SJSA1 (cell line): ENCODE data around the gene LASP1NB.

Experiments used
- DNase-seq, 2 experiments: peaks; one replicate each; pipeline ENCODE4 v3.0.0-alpha.2; 2015 to 2020; ENCODE audit warnings: low spot score in 2 of 2, low read depth in 1 of 2
- H3K27ac ChIP-seq: fragments of 250-450 bp; sonication (Bioruptor Pico); 2 replicates; pipeline ENCODE4 v1.5.1; 2020; ENCODE audit warnings: mild to moderate bottlenecking, moderate library complexity
- H3K27me3 ChIP-seq: fragments of 250-450 bp; sonication (Bioruptor Pico); replicated peaks from 2 replicates; pipeline ENCODE4 v1.5.1; 2020; ENCODE audit warnings: mild to moderate bottlenecking, moderate library complexity
- H3K36me3 ChIP-seq: fragments of 250-450 bp; sonication (Bioruptor Pico); 2 replicates; pipeline ENCODE4 v1.5.1; 2020; ENCODE audit warnings: mild to moderate bottlenecking
- H3K4me1 ChIP-seq: fragments of 250-450 bp; sonication (Bioruptor Pico); replicated peaks from 2 replicates; pipeline ENCODE4 v1.6.1; 2021; ENCODE audit warnings: mild to moderate bottlenecking
- H3K4me3 ChIP-seq: fragments of 250-450 bp; sonication (Bioruptor Pico); 2 replicates; pipeline ENCODE4 v1.5.1; 2020; ENCODE audit warnings: mild to moderate bottlenecking
- H3K9me3 ChIP-seq: fragments of 250-450 bp; sonication (Bioruptor Pico); replicated peaks from 2 replicates; pipeline ENCODE4 v1.5.1; 2020; ENCODE audit warnings: mild to moderate bottlenecking

LASP1NB gene

GRCh38 chr17:38890410-38890746, 35.0 kb upstream of the LASP1NB start:
- DNase-seq: no peak
- Histone ChIP-seq H3K4me3 (no peak overlapping the region), H3K9me3 (no peaks in the 10 kb centered on the region), H3K27me3 (no peaks in the 10 kb centered on the region), H3K36me3 (peaks cover 95% of the 10 kb centered on the region), H3K27ac (no peak overlapping the region), H3K4me1 (no peaks in the 10 kb centered on the region)

- no peaks in the 10 kb centered on the region for H3K4me1 ChIP-seq
- no peaks in the 10 kb centered on the region for H3K9me3 ChIP-seq
- H3K36me3 ChIP-seq: peaks cover 96% of the 10 kb centered on the region
- H3K4me3 ChIP-seq: no peak overlapping the region
- no peak for DNase-seq
- H3K27ac ChIP-seq: no peak overlapping the region
- H3K27me3 ChIP-seq: no peaks in the 10 kb centered on the region
Measured at GRCh38 chr17:38891441-38891840, 34.0 kb upstream of the LASP1NB start.

- Histone ChIP-seq H3K27ac (no peak overlapping the region), H3K9me3 (no peaks in the 10 kb centered on the region), H3K27me3 (no peaks in the 10 kb centered on the region), H3K4me3 (no peak overlapping the region), H3K4me1 (no peaks in the 10 kb centered on the region), H3K36me3 (peaks cover 96% of the 10 kb centered on the region)
- DNase-seq: no peak
Measured at GRCh38 chr17:38892083-38892482, 33.3 kb upstream of the LASP1NB start.

- DNase-seq: no peak
- H3K36me3 ChIP-seq: peaks cover 96% of the 10 kb centered on the region
- H3K27ac ChIP-seq: no peak overlapping the region
- H3K27me3 ChIP-seq: no peaks in the 10 kb centered on the region
- no peaks in the 10 kb centered on the region for H3K4me1 ChIP-seq
- no peaks in the 10 kb centered on the region for H3K9me3 ChIP-seq
- no peak overlapping the region for H3K4me3 ChIP-seq
Measured at GRCh38 chr17:38892620-38893019, 32.8 kb upstream of the LASP1NB start.

- no peak overlapping the region for H3K27ac ChIP-seq
- no peak for DNase-seq
- no peaks in the 10 kb centered on the region for H3K4me1 ChIP-seq
- H3K4me3 ChIP-seq: no peak overlapping the region
- peaks cover 96% of the 10 kb centered on the region for H3K36me3 ChIP-seq
- no peaks in the 10 kb centered on the region for H3K9me3 ChIP-seq
- H3K27me3 ChIP-seq: no peaks in the 10 kb centered on the region
Measured at GRCh38 chr17:38893113-38893512, 32.3 kb upstream of the LASP1NB start.

- H3K4me1 ChIP-seq: no peaks in the 10 kb centered on the region
- no peak for DNase-seq
- H3K9me3 ChIP-seq: no peaks in the 10 kb centered on the region
- H3K36me3 ChIP-seq: peaks cover 97% of the 10 kb centered on the region
- H3K27ac ChIP-seq: no peak overlapping the region
- H3K4me3 ChIP-seq: no peak overlapping the region
- H3K27me3 ChIP-seq: no peaks in the 10 kb centered on the region
Measured at GRCh38 chr17:38893607-38894006, 31.8 kb upstream of the LASP1NB start.

GRCh38 chr17:38894276-38894675, 31.1 kb upstream of the LASP1NB start:
- Histone ChIP-seq H3K4me3 (no peak overlapping the region), H3K36me3 (peaks cover 97% of the 10 kb centered on the region), H3K4me1 (no peaks in the 10 kb centered on the region), H3K9me3 (no peaks in the 10 kb centered on the region), H3K27ac (no peak overlapping the region), H3K27me3 (no peaks in the 10 kb centered on the region)
- no peak for DNase-seq

GRCh38 chr17:38896346-38896954, 29.0 kb upstream of the LASP1NB start:
- Histone ChIP-seq H3K27ac (no peak overlapping the region), H3K36me3 (peaks cover 96% of the 10 kb centered on the region)
- no peak for DNase-seq

GRCh38 chr17:38897176-38897575, 28.2 kb upstream of the LASP1NB start:
- H3K4me3 ChIP-seq: no peak overlapping the region
- H3K4me1 ChIP-seq: peaks cover 12% of the 10 kb centered on the region
- DNase-seq: no peak
- peaks cover 96% of the 10 kb centered on the region for H3K36me3 ChIP-seq
- H3K9me3 ChIP-seq: no peaks in the 10 kb centered on the region
- no peak overlapping the region for H3K27ac ChIP-seq
- H3K27me3 ChIP-seq: no peaks in the 10 kb centered on the region

More at GRCh38 chr17:38896346-38896954, 29.0 kb upstream of the LASP1NB start:
- no peak overlapping the region for H3K4me3 ChIP-seq
- H3K27me3 ChIP-seq: no peaks in the 10 kb centered on the region
- H3K9me3 ChIP-seq: no peaks in the 10 kb centered on the region
- peaks cover 12% of the 10 kb centered on the region for H3K4me1 ChIP-seq

GRCh38 chr17:38897671-38898290, 27.6 kb upstream of the LASP1NB start:
- Histone ChIP-seq H3K27me3 (no peaks in the 10 kb centered on the region), H3K9me3 (no peaks in the 10 kb centered on the region), H3K4me1 (peaks cover 12% of the 10 kb centered on the region), H3K36me3 (peaks cover 95% of the 10 kb centered on the region), H3K4me3 (no peak overlapping the region), H3K27ac (no peak overlapping the region)
- no peak for DNase-seq

GRCh38 chr17:38898291-38898679, 27.1 kb upstream of the LASP1NB start:
- H3K9me3 ChIP-seq: no peaks in the 10 kb centered on the region
- peaks cover 12% of the 10 kb centered on the region for H3K4me1 ChIP-seq
- H3K27ac ChIP-seq: no peak overlapping the region
- no peak for DNase-seq
- H3K4me3 ChIP-seq: no peak overlapping the region
- H3K27me3 ChIP-seq: no peaks in the 10 kb centered on the region
- peaks cover 95% of the 10 kb centered on the region for H3K36me3 ChIP-seq

- no peak overlapping the region for H3K27ac ChIP-seq
- DNase-seq: no peak
- no peaks in the 10 kb centered on the region for H3K27me3 ChIP-seq
- no peaks in the 10 kb centered on the region for H3K9me3 ChIP-seq
- H3K36me3 ChIP-seq: peaks cover 95% of the 10 kb centered on the region
- no peak overlapping the region for H3K4me3 ChIP-seq
- peaks cover 12% of the 10 kb centered on the region for H3K4me1 ChIP-seq
Measured at GRCh38 chr17:38898812-38899348, 26.5 kb upstream of the LASP1NB start.

GRCh38 chr17:38899421-38899820, 26.0 kb upstream of the LASP1NB start:
- no peak for DNase-seq
- Histone ChIP-seq H3K4me3 (no peak overlapping the region), H3K36me3 (peaks cover 95% of the 10 kb centered on the region), H3K27me3 (no peaks in the 10 kb centered on the region), H3K4me1 (peaks cover 12% of the 10 kb centered on the region), H3K27ac (no peak overlapping the region), H3K9me3 (no peaks in the 10 kb centered on the region)

- Histone ChIP-seq H3K27ac (no peak overlapping the region), H3K36me3 (peaks cover 97% of the 10 kb centered on the region), H3K4me1 (peaks cover 14% of the 10 kb centered on the region), H3K27me3 (no peaks in the 10 kb centered on the region), H3K9me3 (no peaks in the 10 kb centered on the region), H3K4me3 (no peak overlapping the region)
- DNase-seq: peak; percentile 52 to 74
Measured at GRCh38 chr17:38900978-38901656, 24.3 kb upstream of the LASP1NB start.
